ENCODE data around the gene TTC17. TPM values are rescaled to one million over a fixed set of nuclear protein-coding genes. Genes with fewer than 3 reads are reported as not detected.

TTC17 gene
- total and polyA plus RNA-seq, 2 of the 8 experiments (the other 6 are each of a cell fraction or from before 2014, with no cell fraction given), result 65.1 to 80.1 TPM

GRCh38 chr11:43392713-43393112, 34.0 kb downstream of the TTC17 start (continued):
- TF ChIP-seq EZH2 (IDR thresholded peaks at IDR 0.05; ENCODE audit: low read depth, low read length, severe bottlenecking) (no peak), TCF12 (IDR thresholded peaks at IDR 0.05; ENCODE audit: low read depth, low read length) (no peak), NANOG (IDR thresholded peaks at IDR 0.05; ENCODE audit: insufficient read depth, low read depth, low read length, poor library complexity, severe bottlenecking) (no peak), HDAC6 (IDR thresholded peaks at IDR 0.05; ENCODE audit: low read depth, low read length) (no peak), RBBP5 (IDR thresholded peaks at IDR 0.05; ENCODE audit: borderline replicate concordance, low read depth, low read length) (no peak)

Data from H1 (cell line).